NCI-H2029 (cell line): ENCODE measurements around the gene PCYT1B.
"Not testable (repeated sequence)": the region's sequence is repeated elsewhere in the genome, so short reads cannot be mapped to it uniquely, and the experiment has no call there.

Experiments
- DNase-seq: peaks from one replicate; lab custom pipeline; 2025; lab: John Stamatoyannopoulos, UW

Gene PCYT1B

GRCh38 chrX:24646006-24646405 lies 1.1 kb downstream of the PCYT1B start:
- DNase-seq: no peak

- DNase-seq: no peak
These were observed 4.0 kb downstream of the PCYT1B start for GRCh38 chrX:24643116-24643515.

- DNase-seq: no peak
These were observed 17.4 kb downstream of the PCYT1B start for GRCh38 chrX:24629701-24630100.

GRCh38 chrX:24619647-24620046 lies 27.5 kb downstream of the PCYT1B start:
- no peak for DNase-seq

- no peak for DNase-seq
These were observed 36.6 kb downstream of the PCYT1B start for GRCh38 chrX:24610516-24610915.

GRCh38 chrX:24607616-24608015 lies 39.5 kb downstream of the PCYT1B start:
- DNase-seq: no peak

- DNase-seq: not testable (repeated sequence)
These were observed 41.2 kb downstream of the PCYT1B start for GRCh38 chrX:24605941-24606340.

- DNase-seq: no peak
These were observed 44.0 kb downstream of the PCYT1B start for GRCh38 chrX:24603191-24603590.

- no peak for DNase-seq
These were observed 45.3 kb downstream of the PCYT1B start for GRCh38 chrX:24601858-24602257.

- no peak for DNase-seq
These were observed 52.6 kb downstream of the PCYT1B start for GRCh38 chrX:24594501-24594900.

- no peak for DNase-seq
These were observed 57.0 kb downstream of the PCYT1B start for GRCh38 chrX:24590111-24590510.

- no peak for DNase-seq
These were observed 70.1 kb downstream of the PCYT1B start for GRCh38 chrX:24577091-24577490.

GRCh38 chrX:24575496-24575895 lies 71.7 kb downstream of the PCYT1B start:
- no peak for DNase-seq

- no peak for DNase-seq
These were observed 72.4 kb downstream of the PCYT1B start for GRCh38 chrX:24574743-24575142.

GRCh38 chrX:24567169-24567568 lies 80.0 kb downstream of the PCYT1B start:
- no peak for DNase-seq

GRCh38 chrX:24566240-24566639 lies 80.9 kb downstream of the PCYT1B start:
- no peak for DNase-seq

- DNase-seq: no peak
These were observed 83.7 kb downstream of the PCYT1B start for GRCh38 chrX:24563291-24564010.

- no peak for DNase-seq
These were observed 86.0 kb downstream of the PCYT1B start for GRCh38 chrX:24561121-24561520.

GRCh38 chrX:24553011-24553410 lies 94.1 kb downstream of the PCYT1B start:
- DNase-seq: no peak

GRCh38 chrX:24550166-24550565 lies 97.0 kb downstream of the PCYT1B start:
- DNase-seq: no peak

GRCh38 chrX:24547961-24548360 lies 99.2 kb downstream of the PCYT1B start:
- DNase-seq: no peak

GRCh38 chrX:24542756-24543155 lies 104.4 kb downstream of the PCYT1B start:
- no peak for DNase-seq

GRCh38 chrX:24536551-24536950 lies 110.6 kb downstream of the PCYT1B start:
- no peak for DNase-seq

GRCh38 chrX:24528605-24529004 lies 118.5 kb downstream of the PCYT1B start:
- no peak for DNase-seq
